Effector memory CD4-positive, alpha-beta T cell (primary cell): ENCODE measurements around the gene ADAM8.

ENCODE experiments used
- DNase-seq, 3 donors: peaks; one replicate each; pipeline ENCODE4 v3.0.0-alpha.2; 2020
- H3K27ac ChIP-seq: 2 replicates; pipeline ENCODE4 v1.7.0; 2013; ENCODE audit warnings: mild to moderate bottlenecking, low read length, moderate library complexity; ENCODE audit not compliant: insufficient read depth, poor library complexity, severe bottlenecking
- H3K27me3 ChIP-seq: replicated peaks from 2 replicates; pipeline ENCODE4 v1.7.0; 2013; ENCODE audit warnings: mild to moderate bottlenecking, low read length; ENCODE audit not compliant: insufficient read depth, control insufficient read depth, poor library complexity, severe bottlenecking
- H3K36me3 ChIP-seq: 2 replicates; pipeline ENCODE4 v1.7.0; 2013; ENCODE audit warnings: mild to moderate bottlenecking, low read length, moderate library complexity; ENCODE audit not compliant: control insufficient read depth, insufficient read depth
- H3K4me1 ChIP-seq: 2 replicates; pipeline ENCODE4 v1.7.0; 2013; ENCODE audit warnings: low read length, mild to moderate bottlenecking; ENCODE audit not compliant: control insufficient read depth, insufficient read depth, poor library complexity, severe bottlenecking
- H3K4me3 ChIP-seq: 2 replicates; pipeline ENCODE4 v1.7.0; 2013; ENCODE audit warnings: low read length, low read depth, mild to moderate bottlenecking; ENCODE audit not compliant: insufficient read depth, poor library complexity, severe bottlenecking
- H3K9me3 ChIP-seq: 2 replicates; pipeline ENCODE4 v1.7.0; 2013; ENCODE audit warnings: mild to moderate bottlenecking, low read length, moderate library complexity; ENCODE audit not compliant: control insufficient read depth

The ADAM8 gene

DNA sequence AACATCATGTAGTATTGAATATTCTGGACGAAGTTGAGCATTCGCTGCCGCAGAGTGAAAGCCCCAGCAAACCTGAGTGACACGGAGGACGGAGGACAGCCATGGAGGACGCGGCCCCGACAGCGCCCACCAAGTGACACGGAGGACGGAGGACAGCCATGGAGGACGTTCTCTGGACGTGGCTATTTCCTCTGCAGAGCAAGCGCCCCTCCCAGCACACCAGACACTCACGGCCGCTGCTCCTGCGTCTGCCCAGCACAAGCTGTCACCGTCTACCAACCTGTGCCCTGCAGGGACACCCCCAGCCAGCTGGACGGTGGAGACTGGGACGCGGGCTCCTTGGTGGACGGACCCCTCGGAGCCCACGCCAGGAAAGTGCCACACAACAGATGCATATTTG lies 7.3 kb upstream of the ADAM8 start:
- H3K4me3 ChIP-seq: no peak overlapping the region
- no peak overlapping the region for H3K27ac ChIP-seq
- no peak for DNase-seq
- H3K9me3 ChIP-seq: no peaks in the 10 kb centered on the region
- peaks cover 67% of the 10 kb centered on the region for H3K36me3 ChIP-seq
- H3K4me1 ChIP-seq: peaks cover 5% of the 10 kb centered on the region
- H3K27me3 ChIP-seq: no peaks in the 10 kb centered on the region

DNA sequence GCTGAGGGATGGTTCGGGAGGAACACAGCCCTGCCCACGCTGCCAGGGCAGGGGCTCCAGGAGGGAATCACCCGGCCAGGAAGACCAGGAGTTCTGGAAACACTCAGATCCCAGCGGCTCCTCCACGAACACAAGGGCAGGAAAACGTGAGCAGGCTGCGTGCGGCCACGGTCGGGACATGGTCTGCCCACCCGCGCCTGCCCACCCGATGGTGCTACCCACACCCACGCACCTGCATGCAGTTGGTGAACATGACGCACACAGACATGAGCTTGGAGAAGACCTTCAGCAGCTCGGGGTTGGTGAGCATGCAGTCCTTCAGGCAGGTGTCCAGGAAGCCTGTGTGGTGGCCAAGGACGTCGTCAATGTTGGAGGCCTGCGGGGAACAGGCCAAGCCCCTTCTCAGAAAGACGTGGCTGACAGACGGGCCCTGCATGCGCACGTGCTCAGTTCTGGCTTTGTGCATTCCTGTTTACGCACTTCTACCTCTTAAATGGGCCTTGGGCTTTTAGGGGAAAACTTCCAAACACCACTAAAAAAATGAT lies 6.2 kb upstream of the ADAM8 start:
- H3K27me3 ChIP-seq: no peaks in the 10 kb centered on the region
- H3K4me1 ChIP-seq: peaks cover 15% of the 10 kb centered on the region
- no peaks in the 10 kb centered on the region for H3K9me3 ChIP-seq
- no peak overlapping the region for H3K4me3 ChIP-seq
- peaks cover 57% of the 10 kb centered on the region for H3K36me3 ChIP-seq
- no peak overlapping the region for H3K27ac ChIP-seq
- DNase-seq: no peak

- no peak overlapping the region for H3K27ac ChIP-seq
- H3K9me3 ChIP-seq: no peaks in the 10 kb centered on the region
- peaks cover 53% of the 10 kb centered on the region for H3K36me3 ChIP-seq
Observed at GRCh38 chr10:133281628-133282372, 5.1 kb upstream of the ADAM8 start.

GRCh38 chr10:133281084-133281483 lies 4.4 kb upstream of the ADAM8 start:
- peaks cover 46% of the 10 kb centered on the region for H3K36me3 ChIP-seq
- no peaks in the 10 kb centered on the region for H3K27me3 ChIP-seq
- H3K27ac ChIP-seq: no peak overlapping the region
- H3K4me3 ChIP-seq: no peak overlapping the region
- H3K9me3 ChIP-seq: no peaks in the 10 kb centered on the region
- peaks cover 33% of the 10 kb centered on the region for H3K4me1 ChIP-seq
- no peak for DNase-seq

More at GRCh38 chr10:133281628-133282372, 5.1 kb upstream of the ADAM8 start:
- no peak overlapping the region for H3K4me3 ChIP-seq
- H3K27me3 ChIP-seq: no peaks in the 10 kb centered on the region
- peaks cover 27% of the 10 kb centered on the region for H3K4me1 ChIP-seq
- DNase-seq: no peak

GRCh38 chr10:133280391-133281059 lies 3.9 kb upstream of the ADAM8 start:
- H3K27me3 ChIP-seq: no peaks in the 10 kb centered on the region
- peaks cover 36% of the 10 kb centered on the region for H3K4me1 ChIP-seq
- peaks cover 41% of the 10 kb centered on the region for H3K36me3 ChIP-seq
- peak overlapping the region; percentile 22 for H3K27ac ChIP-seq
- H3K4me3 ChIP-seq: no peak overlapping the region
- H3K9me3 ChIP-seq: no peaks in the 10 kb centered on the region
- DNase-seq: no peak

DNA sequence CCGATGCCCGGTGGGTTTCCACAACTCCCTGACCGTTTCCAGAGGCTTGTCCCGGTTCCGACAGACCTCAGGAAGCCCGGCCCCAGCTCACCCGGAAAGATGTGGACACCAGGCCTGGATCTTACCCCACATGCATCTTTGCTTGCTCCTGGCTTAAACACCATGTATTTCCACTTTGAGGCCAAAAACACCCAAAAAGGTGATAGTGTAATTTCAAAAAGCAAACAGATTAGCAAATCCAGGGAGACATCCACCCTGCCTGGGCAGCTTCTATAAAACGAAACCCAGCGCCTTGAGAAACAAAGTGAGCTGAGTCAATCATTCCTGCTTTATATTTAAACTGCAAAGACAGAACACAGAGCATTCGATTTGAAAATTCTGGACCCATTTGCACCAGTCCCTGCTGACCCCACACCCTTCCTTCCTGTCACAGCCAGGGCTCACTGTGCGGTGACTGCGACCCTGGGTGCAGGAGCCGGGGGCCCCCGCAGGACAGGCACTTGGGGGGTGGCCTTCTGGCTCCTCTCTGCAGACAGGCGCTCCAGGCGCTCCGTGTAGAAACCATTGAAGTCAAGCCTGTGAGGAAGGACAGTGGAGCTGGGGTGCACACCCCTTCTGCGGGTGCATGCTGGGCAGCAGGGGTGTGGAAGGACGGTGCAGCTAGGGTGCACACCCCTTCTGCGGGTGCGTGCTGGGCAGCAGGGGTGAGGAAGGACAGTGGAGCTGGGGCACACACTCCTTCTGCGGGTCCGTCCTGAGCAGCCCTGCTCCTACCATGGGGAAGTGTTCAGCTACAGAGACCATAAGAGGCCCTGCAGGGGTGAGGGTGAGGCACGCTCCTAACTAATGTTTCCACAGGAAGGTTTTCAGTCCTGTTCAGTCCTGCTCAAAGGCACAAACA lies 2.9 kb upstream of the ADAM8 start:
- Histone ChIP-seq H3K27ac (peak overlapping the region; percentile 96), H3K36me3 (peaks cover 31% of the 10 kb centered on the region), H3K27me3 (no peaks in the 10 kb centered on the region), H3K9me3 (no peaks in the 10 kb centered on the region), H3K4me1 (peaks cover 43% of the 10 kb centered on the region), H3K4me3 (no peak overlapping the region)
- DNase-seq: no peak

DNA sequence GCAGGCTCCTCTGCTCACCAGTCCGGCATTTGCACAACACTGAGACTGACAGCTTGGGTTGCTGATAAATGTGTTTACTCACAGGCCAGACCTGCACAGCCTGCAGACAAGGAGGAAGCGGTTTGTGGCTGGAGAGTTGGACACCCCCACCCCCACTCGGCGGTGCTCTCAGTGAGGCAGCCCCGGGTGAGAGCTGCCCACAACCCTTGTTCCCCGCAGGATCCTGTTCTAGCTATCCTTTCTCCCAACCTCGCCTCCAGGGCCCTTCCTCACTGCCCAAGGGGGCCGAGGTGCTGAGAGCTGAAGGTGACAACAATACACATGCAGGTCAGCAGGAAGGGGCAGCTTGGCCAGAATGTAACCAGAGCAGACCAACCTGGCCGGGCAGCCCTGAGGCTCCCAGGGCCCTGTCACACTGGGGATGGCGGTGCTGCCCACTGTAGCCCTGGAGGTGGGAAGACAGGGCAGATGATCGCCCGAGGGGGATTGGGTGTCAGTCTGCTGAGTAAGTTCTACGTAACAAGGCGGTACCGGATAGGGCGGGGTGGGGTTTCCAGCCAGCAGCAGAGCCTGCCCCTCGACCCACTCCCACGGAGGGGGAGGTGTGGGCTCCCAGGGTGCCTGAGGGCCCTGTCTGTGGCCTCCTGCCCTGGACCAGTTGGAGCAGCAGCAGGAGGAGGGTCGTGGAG lies 2.1 kb upstream of the ADAM8 start:
- Histone ChIP-seq H3K27me3 (no peaks in the 10 kb centered on the region), H3K4me1 (peaks cover 50% of the 10 kb centered on the region), H3K36me3 (peaks cover 26% of the 10 kb centered on the region), H3K27ac (peak overlapping the region; percentile 96), H3K9me3 (no peaks in the 10 kb centered on the region), H3K4me3 (peak overlapping the region; percentile 17)
- peak; percentile 62 to 72 (median 71) for DNase-seq

GRCh38 chr10:133277993-133278576 lies 1.4 kb upstream of the ADAM8 start:
- peaks cover 26% of the 10 kb centered on the region for H3K36me3 ChIP-seq
- H3K27me3 ChIP-seq: no peaks in the 10 kb centered on the region
- peak overlapping the region; percentile 17 for H3K4me3 ChIP-seq
- no peaks in the 10 kb centered on the region for H3K9me3 ChIP-seq
- peaks cover 52% of the 10 kb centered on the region for H3K4me1 ChIP-seq
- peak overlapping the region; percentile 96 for H3K27ac ChIP-seq
- no peak for DNase-seq
